Upper lobe of left lung (tissue), 6 donors: ENCODE measurements around the gene GSX2. TPM values are rescaled to one million over a fixed set of nuclear protein-coding genes. Genes with fewer than 3 reads are reported as not detected.

Experiments
- ATAC-seq, 2 donors: fragments of 200-7000 bp; cut with Tn5 transposase; one replicate each; pipeline ENCODE4 v1.9.1; 2022; ENCODE audit warnings: mild to moderate bottlenecking in 2 of 2, moderate library complexity in 2 of 2; ENCODE audit not compliant: low FRiP score in 2 of 2
- DNase-seq, 2 donors: peaks; one replicate each; pipeline ENCODE4 v3.0.0-alpha.2; 2019 to 2020
- H3K27ac ChIP-seq, 4 donors: fragments of 200-600 bp; sonication (generic); one replicate each; pipeline ENCODE4 v1.5.1; 2016 to 2019
- H3K27me3 ChIP-seq, 4 donors: fragments of 200-600 bp; sonication (generic); one replicate each; pipeline ENCODE4 v1.5.1; 2017 to 2019
- H3K36me3 ChIP-seq, 4 donors: fragments of 200-600 bp; sonication (generic); one replicate each; pipeline ENCODE4 v1.5.1; 2016 to 2019
- H3K4me1 ChIP-seq, 4 donors: fragments of 200-600 bp; sonication (generic); one replicate each; pipeline ENCODE4 v1.5.1; 2018 to 2019
- H3K4me3 ChIP-seq, 4 donors: fragments of 200-600 bp; sonication (generic); one replicate each; pipeline ENCODE4 v1.5.1; 2017 to 2019; ENCODE audit warnings: mild to moderate bottlenecking in 2 of 4, moderate library complexity in 1 of 4
- H3K9me3 ChIP-seq, 4 donors: fragments of 200-600 bp; sonication (generic); one replicate each; pipeline ENCODE4 v1.5.1; 2018 to 2019
- CTCF ChIP-seq, 6 experiments: fragments of 450-650 bp in 4 of 6; fragments of 200-600 bp in 2 of 6; sonication (generic) in 2 of 6; IDR thresholded peaks; one replicate each; pipeline ENCODE4 v1.5.1; 2016 to 2019; ENCODE audit warnings: antibody characterized with exemption in 6 of 6
- EP300 ChIP-seq, 4 donors: sonication (generic); formaldehyde crosslinking; IDR thresholded peaks; one replicate each; pipeline ENCODE4 v1.5.1; 2017; ENCODE audit warnings: antibody characterized with exemption in 4 of 4, control low read depth in 2 of 4
- POLR2A ChIP-seq, 4 donors: fragments of 450-650 bp; IDR thresholded peaks; one replicate each; pipeline ENCODE4 v1.5.1; 2016 to 2017; ENCODE audit warnings: antibody characterized with exemption in 4 of 4, mild to moderate bottlenecking in 2 of 4
- POLR2AphosphoS5 ChIP-seq, 2 donors: sonication (generic); formaldehyde crosslinking; IDR thresholded peaks; one replicate each; pipeline ENCODE4 v1.5.1; 2017; ENCODE audit warnings: antibody characterized with exemption in 2 of 2
- WGBS, 2 donors: methylation state at CpG; one replicate each; pipeline ENCODE4 v1.1.5; 2017 to 2018; 5-methylcytosine and 5-hydroxymethylcytosine counted together
- total RNA-seq, 6 donors: library from RNA; depleted of rRNA in 4 of 6; stranded (reverse); fragments of >200 nt in 4 of 6; gene quantifications; one replicate each; pipeline versions ENCODE4 v1.1.0 to v1.2.1, GENCODE V29; 2016 to 2021
- donor health status: DM: no; HTN: no; CAD: no; lungs with moderate emphysema.
- donor health status: DM: no; HTN: yes; CAD: no; lungs with severe emphysema.

Gene GSX2
- total RNA-seq, 6 donors from 2014 or later = not detected

GRCh38 chr4:54139332-54139731, 39.4 kb downstream of the GSX2 start:
- TF ChIP-seq POLR2A (IDR thresholded peaks at IDR 0.05) (no peak), EP300 (IDR thresholded peaks at IDR 0.05) (no peak), POLR2AphosphoS5 (IDR thresholded peaks at IDR 0.05) (no peak), CTCF (IDR thresholded peaks at IDR 0.05) (no peak)
- H3K27me3 ChIP-seq = no peaks in the 10 kb centered on the region
- H3K9me3 ChIP-seq = no peaks in the 10 kb centered on the region
- no peaks in the 10 kb centered on the region for H3K4me1 ChIP-seq
- DNase-seq (no peak), ATAC-seq (peak in 1 of 2 donors; percentile 43)
- no peaks in the 10 kb centered on the region for H3K36me3 ChIP-seq
- H3K4me3 ChIP-seq = no peak overlapping the region
- no peak overlapping the region for H3K27ac ChIP-seq
- 69% methylated on average over 4 of the region's 4 CpGs; no CpG with 5 or more reads in 1 of the 2 donors for WGBS, 2 donors

GRCh38 chr4:54140287-54140686, 40.3 kb downstream of the GSX2 start:
- DNase-seq (no peak), ATAC-seq (no peak)
- H3K4me3 ChIP-seq = no peak overlapping the region
- WGBS, 2 donors = 75 to 94% methylated on average over 1 of the region's 1 CpG
- H3K27ac ChIP-seq = no peak overlapping the region
- no peaks in the 10 kb centered on the region for H3K27me3 ChIP-seq
- H3K4me1 ChIP-seq = no peaks in the 10 kb centered on the region
- no peaks in the 10 kb centered on the region for H3K36me3 ChIP-seq
- no peak for TF ChIP-seq POLR2AphosphoS5 (IDR thresholded peaks at IDR 0.05)
- TF ChIP-seq CTCF (IDR thresholded peaks at IDR 0.05) = no peak
- no peak for TF ChIP-seq POLR2A (IDR thresholded peaks at IDR 0.05)
- no peak for TF ChIP-seq EP300 (IDR thresholded peaks at IDR 0.05)
- H3K9me3 ChIP-seq = no peaks in the 10 kb centered on the region

- Histone ChIP-seq H3K4me1 (no peaks in the 10 kb centered on the region), H3K9me3 (no peaks in the 10 kb centered on the region), H3K4me3 (no peak overlapping the region), H3K36me3 (no peaks in the 10 kb centered on the region), H3K27me3 (no peaks in the 10 kb centered on the region), H3K27ac (no peak overlapping the region)
- ATAC-seq (no peak), DNase-seq (no peak)
- TF ChIP-seq POLR2A (IDR thresholded peaks at IDR 0.05) (no peak), CTCF (IDR thresholded peaks at IDR 0.05) (no peak), POLR2AphosphoS5 (IDR thresholded peaks at IDR 0.05) (no peak), EP300 (IDR thresholded peaks at IDR 0.05) (no peak)
- 73% methylated on average over 2 of the region's 2 CpGs for WGBS, 2 donors
These were observed 44.2 kb downstream of the GSX2 start for GRCh38 chr4:54144199-54144598.

- no peak overlapping the region for H3K27ac ChIP-seq
- ATAC-seq = no peak
- no peaks in the 10 kb centered on the region for H3K36me3 ChIP-seq
- H3K27me3 ChIP-seq = no peaks in the 10 kb centered on the region
- no peak for DNase-seq
- H3K4me1 ChIP-seq = no peaks in the 10 kb centered on the region
- no peaks in the 10 kb centered on the region for H3K9me3 ChIP-seq
- no peak overlapping the region for H3K4me3 ChIP-seq
- WGBS, 2 donors = 77 to 86% methylated on average over 5 of the region's 5 CpGs
- TF ChIP-seq CTCF (IDR thresholded peaks at IDR 0.05) = no peak
- no peak for TF ChIP-seq EP300 (IDR thresholded peaks at IDR 0.05)
- TF ChIP-seq POLR2AphosphoS5 (IDR thresholded peaks at IDR 0.05) = no peak
- no peak for TF ChIP-seq POLR2A (IDR thresholded peaks at IDR 0.05)
These were observed 44.8 kb downstream of the GSX2 start for GRCh38 chr4:54144661-54145171.

GRCh38 chr4:54146139-54146538, 46.2 kb downstream of the GSX2 start:
- Histone ChIP-seq H3K27me3 (no peaks in the 10 kb centered on the region), H3K4me3 (no peak overlapping the region), H3K9me3 (no peaks in the 10 kb centered on the region), H3K36me3 (no peaks in the 10 kb centered on the region), H3K27ac (no peak overlapping the region), H3K4me1 (no peaks in the 10 kb centered on the region)
- TF ChIP-seq CTCF (IDR thresholded peaks at IDR 0.05) (no peak), EP300 (IDR thresholded peaks at IDR 0.05) (no peak), POLR2A (IDR thresholded peaks at IDR 0.05) (no peak), POLR2AphosphoS5 (IDR thresholded peaks at IDR 0.05) (no peak)
- WGBS, 2 donors = 92 to 94% methylated on average over 4 of the region's 4 CpGs
- DNase-seq (no peak), ATAC-seq (no peak)
